Uterus (tissue), 4 donors: ENCODE measurements around the gene ZNF3. TPM values are rescaled to one million over a fixed set of nuclear protein-coding genes. Genes with fewer than 3 reads are reported as not detected.
"Not testable (repeated sequence)": the region's sequence is repeated elsewhere in the genome, so short reads cannot be mapped to it uniquely, and the experiment has no call there.

Experiments
- DNase-seq, 2 donors: peaks; one replicate each; pipeline ENCODE4 v3.0.0-alpha.2; 2019 to 2020
- H3K27ac ChIP-seq, 2 donors: fragments of 200-600 bp; sonication (generic); 1 replicate in 1 of 2; 2 replicates in 1 of 2; pipeline ENCODE4 v1.5.1; 2016 to 2018
- H3K27me3 ChIP-seq, 2 donors: fragments of 200-600 bp; sonication (generic); one replicate each; pipeline ENCODE4 v1.5.1; 2018 to 2019; ENCODE audit warnings: control low read depth in 1 of 2
- H3K36me3 ChIP-seq, 2 donors: fragments of 200-600 bp; sonication (generic); one replicate each; pipeline ENCODE4 v1.5.1; 2019; ENCODE audit warnings: control low read depth in 1 of 2
- H3K4me1 ChIP-seq, 2 donors: fragments of 200-600 bp; sonication (generic); one replicate each; pipeline ENCODE4 v1.5.1; 2018 to 2019; ENCODE audit warnings: control low read depth in 1 of 2
- H3K4me3 ChIP-seq, 2 donors: fragments of 200-600 bp; sonication (generic); 1 replicate in 1 of 2; 2 replicates in 1 of 2; pipeline ENCODE4 v1.5.1; 2018 to 2019; ENCODE audit warnings: mild to moderate bottlenecking in 1 of 2
- H3K9me3 ChIP-seq, 2 donors: fragments of 200-600 bp; sonication (generic); one replicate each; pipeline ENCODE4 v1.5.1; 2019; ENCODE audit warnings: control low read depth in 1 of 2
- CTCF ChIP-seq, 4 experiments: fragments of 200-600 bp in 2 of 4; fragments of 450-650 bp in 2 of 4; sonication (generic) in 2 of 4; IDR thresholded peaks; one replicate each; pipeline ENCODE4 v1.5.1; 2016 to 2019; ENCODE audit warnings: antibody characterized with exemption in 4 of 4, mild to moderate bottlenecking in 2 of 4, moderate library complexity in 1 of 4
- POLR2A ChIP-seq, 2 donors: fragments of 450-650 bp; IDR thresholded peaks; one replicate each; pipeline ENCODE4 v1.6.1; 2016; ENCODE audit warnings: antibody characterized with exemption in 2 of 2, mild to moderate bottlenecking in 1 of 2, moderate library complexity in 1 of 2
- intact Hi-C: fragments of 100-400 bp; cut with DNase I; formaldehyde crosslinking; loops from one replicate; pipeline ENCODE4 v1.15.1; 2023; ENCODE audit warnings: low total_unique reads
- total RNA-seq, 4 donors: library from RNA; depleted of rRNA in 3 of 4; stranded (reverse); fragments of >200 nt in 3 of 4; gene quantifications; one replicate each; pipeline versions ENCODE4 v1.1.0 to v1.2.4, GENCODE V29; 2014 to 2023
- donor health status: DM: yes; HTN: yes; CAD: no.

Gene ZNF3
- 10 to 100 TPM; 10.9 to 69.4 (median 50.3) TPM for total RNA-seq

GRCh38 chr7:100081535-100082102 lies at the start of gene ZNF3:
Gene ZNF3, minus strand, starts transcription at chr7:100081723. Its CDS starts 4,366 bp downstream, at chr7:100077357.
- TF ChIP-seq CTCF (IDR thresholded peaks at IDR 0.05) (peak; percentile 95 to 98 (median 96)), POLR2A (IDR thresholded peaks at IDR 0.05) (peak; percentile 35 to 75)
- intact Hi-C loops, result loop anchor here (2.0 kb wide), 1 partner anchor 45 kb away; the partner anchor contains the start of gene MBLAC1
- Histone ChIP-seq H3K4me3 (peak within 1 kb of the TSS; percentile 75 to 97), H3K36me3 (no peaks in the 10 kb centered on the region), H3K27me3 (no peaks in the 10 kb centered on the region), H3K9me3 (no peaks in the 10 kb centered on the region), H3K27ac (peak within 1 kb of the TSS; percentile 73 to 84), H3K4me1 (no peaks in the 10 kb centered on the region)
- DNase-seq, result peak; percentile 98 to 99

DNA sequence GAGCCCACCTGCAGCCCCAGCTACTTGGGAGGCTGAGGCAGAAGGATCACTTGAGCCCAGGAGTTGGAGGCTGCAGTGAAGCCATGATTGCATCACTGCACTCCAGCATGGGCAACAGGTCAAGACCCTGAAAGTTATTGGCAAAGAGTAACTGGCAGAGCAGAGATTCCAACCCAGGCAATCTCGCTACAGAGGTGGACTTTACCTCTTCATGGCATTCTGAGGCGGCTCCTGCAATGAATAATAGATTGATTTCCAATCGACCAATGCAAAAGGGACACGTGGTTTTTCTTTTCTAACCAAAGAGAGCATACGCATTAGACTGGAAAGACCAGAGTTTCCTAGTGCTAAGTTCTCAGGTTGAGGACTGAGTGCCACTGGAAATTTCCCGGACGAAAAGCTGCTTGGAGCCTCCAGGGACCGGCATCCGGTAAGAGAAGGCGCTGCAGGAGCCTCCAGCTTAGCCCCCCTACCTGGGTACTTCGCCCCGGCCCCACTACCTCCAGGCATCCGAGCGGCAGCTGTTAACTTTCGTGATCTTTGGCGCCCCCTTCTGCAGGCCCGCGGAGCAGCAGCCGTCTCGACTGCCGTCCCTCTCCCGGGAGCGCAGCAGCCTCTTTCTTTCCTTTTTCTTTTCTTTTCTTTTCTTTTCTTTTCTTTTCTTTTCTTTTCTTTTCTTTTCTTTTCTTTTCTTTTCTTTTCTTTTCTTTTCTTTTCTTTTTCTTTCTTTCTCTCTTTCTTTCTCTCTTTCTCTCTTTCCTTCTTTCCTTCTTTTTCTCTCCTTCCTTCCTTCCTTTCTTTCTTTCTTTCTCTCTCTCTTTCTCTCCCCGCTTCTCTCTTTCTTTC lies 49.3 kb upstream of the ZNF3 start:
- H3K4me1 ChIP-seq, result peaks cover 0 to 3% of the 10 kb centered on the region in 2 donors
- no peak overlapping the region for H3K27ac ChIP-seq
- H3K4me3 ChIP-seq, result no peak overlapping the region
- H3K36me3 ChIP-seq, result no peaks in the 10 kb centered on the region
- intact Hi-C loops, result no loop called here
- peak; percentile 78 to 83 for DNase-seq
- TF ChIP-seq POLR2A (IDR thresholded peaks at IDR 0.05), result no peak
- peak; percentile 81 to 85 (median 82) for TF ChIP-seq CTCF (IDR thresholded peaks at IDR 0.05)
- H3K27me3 ChIP-seq, result no peaks in the 10 kb centered on the region
- no peaks in the 10 kb centered on the region for H3K9me3 ChIP-seq

DNA sequence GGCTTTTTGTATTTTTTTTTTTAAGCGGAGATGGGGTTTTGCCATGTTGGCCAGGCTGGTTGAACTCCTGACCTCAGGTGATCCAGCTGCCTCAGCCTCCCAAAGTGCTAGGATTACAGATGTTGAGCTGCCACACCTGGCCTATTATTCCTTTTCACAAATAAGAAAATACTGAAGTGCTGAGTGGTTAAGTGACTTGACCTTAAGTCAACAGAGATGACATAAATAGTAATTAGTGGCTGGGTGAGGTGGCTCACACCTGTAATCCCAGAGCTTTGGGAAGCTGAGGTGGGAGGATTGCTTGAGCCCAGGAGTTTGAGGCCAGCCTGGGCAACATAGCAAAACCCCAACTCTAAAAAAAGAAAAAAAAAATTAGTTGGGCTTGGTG lies 48.7 kb upstream of the ZNF3 start:
- H3K27me3 ChIP-seq, H3K36me3 ChIP-seq, H3K4me1 ChIP-seq, DNase-seq, H3K9me3 ChIP-seq, H3K27ac ChIP-seq, intact Hi-C loops, H3K4me3 ChIP-seq: not testable (repeated sequence)

DNA sequence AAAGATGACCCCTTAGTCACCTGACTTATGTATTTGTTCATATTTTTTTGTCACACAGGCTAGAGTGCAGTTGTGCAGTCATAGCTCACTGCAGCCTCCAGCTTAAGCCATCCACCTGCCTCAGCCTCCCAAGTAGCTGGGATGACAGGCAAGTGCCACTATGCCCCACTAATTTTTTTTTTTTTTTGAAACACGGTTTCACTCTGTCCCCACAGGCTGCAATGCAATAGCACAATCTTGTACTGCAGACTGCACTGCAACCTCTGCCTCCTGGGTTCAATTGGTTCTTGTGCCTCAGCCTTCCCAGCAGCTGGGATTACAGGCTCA lies 47.1 kb upstream of the ZNF3 start:
- Histone ChIP-seq H3K4me3 (no peak overlapping the region), H3K36me3 (no peaks in the 10 kb centered on the region), H3K9me3 (no peaks in the 10 kb centered on the region), H3K27ac (peak overlapping the region in 1 of 2 donors; percentile 89), H3K4me1 (peaks cover 0 to 3% of the 10 kb centered on the region in 2 donors), H3K27me3 (no peaks in the 10 kb centered on the region)
- no peak for TF ChIP-seq POLR2A (IDR thresholded peaks at IDR 0.05)
- TF ChIP-seq CTCF (IDR thresholded peaks at IDR 0.05), result no peak
- no peak for DNase-seq
- intact Hi-C loops, result no loop called here

DNA sequence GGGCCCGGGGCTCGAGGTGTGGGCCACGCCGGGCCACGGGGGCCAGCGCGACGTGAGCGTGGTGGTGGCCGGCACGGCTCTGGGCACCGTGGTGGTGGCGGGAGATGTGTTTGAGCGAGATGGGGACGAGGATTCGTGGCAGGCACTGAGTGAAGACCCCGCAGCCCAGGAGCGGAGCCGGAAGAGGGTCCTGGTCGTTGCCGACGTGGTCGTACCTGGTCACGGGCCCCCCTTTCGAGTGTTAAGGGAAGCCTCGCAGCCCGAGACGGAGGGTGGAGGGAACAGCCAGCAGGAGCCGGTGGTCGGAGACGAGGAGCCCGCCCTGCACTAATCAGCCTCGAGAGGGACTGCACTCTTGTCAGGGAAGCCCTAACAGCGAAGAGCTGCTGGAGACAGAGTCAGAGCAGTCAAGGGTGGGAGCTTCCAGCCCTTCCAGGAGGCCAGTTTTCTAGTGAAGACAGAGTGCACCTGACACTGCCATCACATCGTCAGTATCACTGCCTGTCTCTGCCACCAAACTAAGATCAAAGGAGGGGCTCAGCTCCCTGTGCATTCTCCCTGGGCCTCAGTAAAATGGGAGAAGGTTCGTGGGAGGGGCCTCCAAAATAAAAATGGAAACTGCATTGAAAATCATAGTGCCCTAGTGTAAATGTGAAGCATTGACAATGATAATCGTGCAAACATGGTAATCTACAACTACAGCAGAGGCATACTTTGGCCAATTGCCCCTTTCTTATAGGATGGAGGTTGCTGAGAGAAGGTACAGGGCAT lies 46.5 kb upstream of the ZNF3 start:
- peaks cover 0 to 3% of the 10 kb centered on the region in 2 donors for H3K4me1 ChIP-seq
- peak in 1 of 2 donors; percentile 35 for DNase-seq
- H3K36me3 ChIP-seq, result no peaks in the 10 kb centered on the region
- H3K27me3 ChIP-seq, result no peaks in the 10 kb centered on the region
- no peaks in the 10 kb centered on the region for H3K9me3 ChIP-seq
- H3K27ac ChIP-seq, result peak overlapping the region; percentile 89 to 93
- H3K4me3 ChIP-seq, result peak overlapping the region; percentile 50 to 51
- intact Hi-C loops, result loop anchor here (2.0 kb wide), 1 partner anchor 47 kb away; the partner anchor contains the start of gene ZNF3
- TF ChIP-seq CTCF (IDR thresholded peaks at IDR 0.05), result no peak
- TF ChIP-seq POLR2A (IDR thresholded peaks at IDR 0.05), result no peak
